Measurements from ENCODE around the gene SMG6.
"Not testable (repeated sequence)": the region's sequence is repeated elsewhere in the genome, so short reads cannot be mapped to it uniquely, and the experiment has no call there.

SMG6 gene

GRCh38 chr17:2204393-2204792, 99.2 kb downstream of the SMG6 start:
- no peaks in the 10 kb centered on the region for H3K79me2 ChIP-seq (ENCODE audit: control insufficient read depth, insufficient read depth, low read length)
- no peak overlapping the region for H3K4me2 ChIP-seq (ENCODE audit: low read length)
- no peak overlapping the region for H3K27ac ChIP-seq (ENCODE audit: low read depth, low read length)
- no peak overlapping the region for H3K9ac ChIP-seq (ENCODE audit: low read length)
- no peaks in the 10 kb centered on the region for H3K4me1 ChIP-seq (ENCODE audit: control insufficient read depth, low read depth, low read length)
- H3K56ac ChIP-seq (ENCODE audit: low read length): no peak overlapping the region
- H2AK5ac ChIP-seq (ENCODE audit: low read length): no peak overlapping the region
- H3K4ac ChIP-seq (ENCODE audit: low read depth, low read length): no peak overlapping the region
- H2BK120ac ChIP-seq (ENCODE audit: low read depth, low read length): no peak overlapping the region
- H3K23ac ChIP-seq (ENCODE audit: low read length): no peak overlapping the region
- H3K4me3 ChIP-seq (ENCODE audit: low read length): no peak overlapping the region
- H4K8ac ChIP-seq (ENCODE audit: low read depth, low read length): no peak overlapping the region
- no peak overlapping the region for H2BK5ac ChIP-seq (ENCODE audit: low read length)
- no peaks in the 10 kb centered on the region for H3K27me3 ChIP-seq (ENCODE audit: insufficient read depth, low read length, poor library complexity)
- no peak overlapping the region for H3K18ac ChIP-seq (ENCODE audit: low read length)
- no peak overlapping the region for H4K5ac ChIP-seq (ENCODE audit: low read length)
- DNase-seq: no peak
- no peaks in the 10 kb centered on the region for H3K36me3 ChIP-seq (ENCODE audit: control insufficient read depth, insufficient read depth, low read length)
- no CpG with 5 or more reads among the region's 7 CpGs for WGBS (ENCODE audit: extremely low coverage, insufficient coverage, low lambda C conversion rate)
- no peaks in the 10 kb centered on the region for H3K79me1 ChIP-seq (ENCODE audit: low read length)
- H2BK15ac ChIP-seq (replicated peaks; ENCODE audit: low read depth): no peak overlapping the region

GRCh38 chr17:2203818-2204217, 99.8 kb downstream of the SMG6 start:
- Histone ChIP-seq H4K5ac (ENCODE audit: low read length) (no peak overlapping the region), H3K79me2 (ENCODE audit: control insufficient read depth, insufficient read depth, low read length) (no peaks in the 10 kb centered on the region), H2AK5ac (ENCODE audit: low read length) (no peak overlapping the region), H3K4ac (ENCODE audit: low read depth, low read length) (no peak overlapping the region), H3K23ac (ENCODE audit: low read length) (no peak overlapping the region), H3K4me2 (ENCODE audit: low read length) (no peak overlapping the region), H3K27me3 (ENCODE audit: insufficient read depth, low read length, poor library complexity) (no peaks in the 10 kb centered on the region), H3K79me1 (ENCODE audit: low read length) (no peaks in the 10 kb centered on the region), H4K8ac (ENCODE audit: low read depth, low read length) (no peak overlapping the region), H3K9ac (ENCODE audit: low read length) (no peak overlapping the region), H3K36me3 (ENCODE audit: control insufficient read depth, insufficient read depth, low read length) (no peaks in the 10 kb centered on the region), H3K18ac (ENCODE audit: low read length) (no peak overlapping the region), H2BK15ac (replicated peaks; ENCODE audit: low read depth) (no peak overlapping the region), H3K4me1 (ENCODE audit: control insufficient read depth, low read depth, low read length) (no peaks in the 10 kb centered on the region), H3K56ac (ENCODE audit: low read length) (no peak overlapping the region), H3K27ac (ENCODE audit: low read depth, low read length) (no peak overlapping the region), H3K4me3 (ENCODE audit: low read length) (no peak overlapping the region), H2BK120ac (ENCODE audit: low read depth, low read length) (no peak overlapping the region), H2BK5ac (ENCODE audit: low read length) (no peak overlapping the region)
- no CpG with 5 or more reads among the region's 3 CpGs for WGBS (ENCODE audit: extremely low coverage, insufficient coverage, low lambda C conversion rate)
- no peak for DNase-seq

DNA sequence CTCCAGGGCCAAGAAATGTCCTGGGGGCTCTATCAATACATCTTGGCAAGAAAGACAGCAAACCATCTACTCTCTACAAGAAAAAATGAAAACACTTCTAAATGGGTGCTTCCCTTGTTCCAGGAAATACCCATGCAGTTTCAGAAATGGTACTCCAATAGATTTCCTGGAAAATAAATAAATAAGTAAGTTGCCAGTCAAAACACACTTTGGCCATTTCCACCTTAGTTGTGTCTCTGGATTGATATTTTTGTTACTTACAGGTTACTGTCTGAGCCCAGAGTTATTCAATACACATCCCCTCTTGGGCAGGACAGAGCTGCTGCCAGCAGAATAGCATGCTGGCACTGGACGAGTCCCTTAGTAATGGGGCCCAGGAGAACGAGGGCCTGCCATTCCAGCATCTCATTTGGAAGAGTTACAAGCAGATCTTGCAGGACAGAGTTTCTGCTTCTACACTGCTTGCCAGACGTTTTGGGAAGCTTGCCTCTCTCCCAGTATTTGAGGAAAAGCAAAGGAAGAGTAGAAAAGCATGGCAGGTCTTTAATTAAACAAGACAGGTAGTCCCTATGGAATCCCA, 100.5 kb downstream of the SMG6 start:
- Histone ChIP-seq H4K8ac (ENCODE audit: low read depth, low read length) (no peak overlapping the region), H2BK15ac (replicated peaks; ENCODE audit: low read depth) (no peak overlapping the region), H3K27me3 (ENCODE audit: insufficient read depth, low read length, poor library complexity) (no peaks in the 10 kb centered on the region), H3K79me1 (ENCODE audit: low read length) (no peaks in the 10 kb centered on the region), H3K56ac (ENCODE audit: low read length) (no peak overlapping the region), H3K9ac (ENCODE audit: low read length) (no peak overlapping the region), H2BK5ac (ENCODE audit: low read length) (no peak overlapping the region), H2AK5ac (ENCODE audit: low read length) (no peak overlapping the region), H3K27ac (ENCODE audit: low read depth, low read length) (no peak overlapping the region), H3K23ac (ENCODE audit: low read length) (no peak overlapping the region), H3K79me2 (ENCODE audit: control insufficient read depth, insufficient read depth, low read length) (no peaks in the 10 kb centered on the region), H3K4me1 (ENCODE audit: control insufficient read depth, low read depth, low read length) (no peaks in the 10 kb centered on the region), H4K5ac (ENCODE audit: low read length) (no peak overlapping the region), H3K4ac (ENCODE audit: low read depth, low read length) (no peak overlapping the region), H3K4me3 (ENCODE audit: low read length) (no peak overlapping the region), H3K18ac (ENCODE audit: low read length) (no peak overlapping the region), H2BK120ac (ENCODE audit: low read depth, low read length) (no peak overlapping the region), H3K36me3 (ENCODE audit: control insufficient read depth, insufficient read depth, low read length) (no peaks in the 10 kb centered on the region), H3K4me2 (ENCODE audit: low read length) (no peak overlapping the region)
- DNase-seq: no peak
- no CpG with 5 or more reads among the region's 3 CpGs for WGBS (ENCODE audit: extremely low coverage, insufficient coverage, low lambda C conversion rate)

- Histone ChIP-seq H2AK5ac (ENCODE audit: low read length) (no peak overlapping the region), H3K27me3 (ENCODE audit: insufficient read depth, low read length, poor library complexity) (no peaks in the 10 kb centered on the region), H3K9ac (ENCODE audit: low read length) (no peak overlapping the region), H3K79me2 (ENCODE audit: control insufficient read depth, insufficient read depth, low read length) (no peaks in the 10 kb centered on the region), H2BK5ac (ENCODE audit: low read length) (no peak overlapping the region), H3K4me2 (ENCODE audit: low read length) (no peak overlapping the region), H3K4me1 (ENCODE audit: control insufficient read depth, low read depth, low read length) (no peaks in the 10 kb centered on the region), H3K23ac (ENCODE audit: low read length) (no peak overlapping the region), H3K27ac (ENCODE audit: low read depth, low read length) (no peak overlapping the region), H3K18ac (ENCODE audit: low read length) (no peak overlapping the region), H3K56ac (ENCODE audit: low read length) (no peak overlapping the region), H3K79me1 (ENCODE audit: low read length) (no peaks in the 10 kb centered on the region), H4K8ac (ENCODE audit: low read depth, low read length) (no peak overlapping the region), H3K4ac (ENCODE audit: low read depth, low read length) (no peak overlapping the region), H3K4me3 (ENCODE audit: low read length) (no peak overlapping the region), H3K36me3 (ENCODE audit: control insufficient read depth, insufficient read depth, low read length) (no peaks in the 10 kb centered on the region), H2BK120ac (ENCODE audit: low read depth, low read length) (no peak overlapping the region), H2BK15ac (replicated peaks; ENCODE audit: low read depth) (no peak overlapping the region), H4K5ac (ENCODE audit: low read length) (no peak overlapping the region)
- WGBS (ENCODE audit: extremely low coverage, insufficient coverage, low lambda C conversion rate): no CpG with 5 or more reads among the region's 5 CpGs
- no peak for DNase-seq
Measured at GRCh38 chr17:2202302-2202995, 101.1 kb downstream of the SMG6 start.

DNA sequence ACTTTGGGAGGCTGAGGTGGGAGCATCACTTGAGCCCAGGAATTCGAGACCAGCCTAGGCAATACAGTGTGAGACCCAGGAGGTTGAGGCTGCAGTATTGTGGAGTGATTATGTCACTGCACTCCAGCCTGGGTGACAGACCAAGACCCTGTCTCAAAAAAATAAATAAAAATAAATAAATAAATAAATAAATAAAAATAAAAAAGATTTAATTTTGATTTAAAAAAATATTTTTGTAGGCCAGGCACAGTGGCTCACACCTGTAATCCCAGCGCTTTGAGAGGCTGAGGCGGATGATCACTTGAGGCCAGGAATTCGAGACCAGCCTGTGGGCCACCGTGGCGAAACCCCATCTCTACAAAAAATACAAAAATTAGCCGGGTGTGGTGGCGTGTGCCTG, 104.2 kb downstream of the SMG6 start:
- H2BK15ac ChIP-seq (replicated peaks; ENCODE audit: low read depth); H3K4me1 ChIP-seq (ENCODE audit: control insufficient read depth, low read depth, low read length): not testable (repeated sequence)

GRCh38 chr17:2198927-2199326, 104.7 kb downstream of the SMG6 start:
- no peak overlapping the region for H2BK120ac ChIP-seq (ENCODE audit: low read depth, low read length)
- H4K5ac ChIP-seq (ENCODE audit: low read length): no peak overlapping the region
- H3K56ac ChIP-seq (ENCODE audit: low read length): no peak overlapping the region
- H3K4me3 ChIP-seq (ENCODE audit: low read length): no peak overlapping the region
- no peak overlapping the region for H3K4ac ChIP-seq (ENCODE audit: low read depth, low read length)
- H2BK15ac ChIP-seq (replicated peaks; ENCODE audit: low read depth): no peak overlapping the region
- no peak overlapping the region for H2BK5ac ChIP-seq (ENCODE audit: low read length)
- no peak overlapping the region for H4K8ac ChIP-seq (ENCODE audit: low read depth, low read length)
- no peaks in the 10 kb centered on the region for H3K79me2 ChIP-seq (ENCODE audit: control insufficient read depth, insufficient read depth, low read length)
- DNase-seq: no peak
- no peak overlapping the region for H3K9ac ChIP-seq (ENCODE audit: low read length)
- no peaks in the 10 kb centered on the region for H3K27me3 ChIP-seq (ENCODE audit: insufficient read depth, low read length, poor library complexity)
- no peak overlapping the region for H3K27ac ChIP-seq (ENCODE audit: low read depth, low read length)
- H3K4me1 ChIP-seq (ENCODE audit: control insufficient read depth, low read depth, low read length): peaks cover 2% of the 10 kb centered on the region
- no peaks in the 10 kb centered on the region for H3K36me3 ChIP-seq (ENCODE audit: control insufficient read depth, insufficient read depth, low read length)
- H3K79me1 ChIP-seq (ENCODE audit: low read length): no peaks in the 10 kb centered on the region
- H3K23ac ChIP-seq (ENCODE audit: low read length): no peak overlapping the region
- H3K4me2 ChIP-seq (ENCODE audit: low read length): no peak overlapping the region
- no peak overlapping the region for H3K18ac ChIP-seq (ENCODE audit: low read length)
- WGBS (ENCODE audit: extremely low coverage, insufficient coverage, low lambda C conversion rate): no CpG with 5 or more reads among the region's 6 CpGs
- no peak overlapping the region for H2AK5ac ChIP-seq (ENCODE audit: low read length)

More for the DNA sequence above, 104.2 kb downstream of the SMG6 start:
- H2BK5ac ChIP-seq (ENCODE audit: low read length); H3K23ac ChIP-seq (ENCODE audit: low read length); H3K27me3 ChIP-seq (ENCODE audit: insufficient read depth, low read length, poor library complexity); H3K4me2 ChIP-seq (ENCODE audit: low read length); H3K4me3 ChIP-seq (ENCODE audit: low read length); H3K27ac ChIP-seq (ENCODE audit: low read depth, low read length); H2AK5ac ChIP-seq (ENCODE audit: low read length); H3K36me3 ChIP-seq (ENCODE audit: control insufficient read depth, insufficient read depth, low read length); H4K5ac ChIP-seq (ENCODE audit: low read length); H3K79me1 ChIP-seq (ENCODE audit: low read length); H2BK120ac ChIP-seq (ENCODE audit: low read depth, low read length); H4K8ac ChIP-seq (ENCODE audit: low read depth, low read length); H3K4ac ChIP-seq (ENCODE audit: low read depth, low read length); H3K79me2 ChIP-seq (ENCODE audit: control insufficient read depth, insufficient read depth, low read length); DNase-seq; H3K9ac ChIP-seq (ENCODE audit: low read length); H3K56ac ChIP-seq (ENCODE audit: low read length); H3K18ac ChIP-seq (ENCODE audit: low read length): not testable (repeated sequence)
- no CpG with 5 or more reads among the region's 8 CpGs for WGBS (ENCODE audit: extremely low coverage, insufficient coverage, low lambda C conversion rate)

Measured in mesendoderm (in vitro differentiated cells).